Activated CD8-positive, alpha-beta memory T cell treated with anti-CD3 and anti-CD28 coated beads for 1 hour (primary cell): ENCODE data around the gene FOXF1.

Experiments used
- DNase-seq, 2 donors: peaks; one replicate each; pipeline ENCODE4 v3.0.0-alpha.2; 2020; ENCODE audit warnings: low read depth in 1 of 2; ENCODE audit errors: extremely low read depth in 1 of 2

FOXF1 gene

DNA sequence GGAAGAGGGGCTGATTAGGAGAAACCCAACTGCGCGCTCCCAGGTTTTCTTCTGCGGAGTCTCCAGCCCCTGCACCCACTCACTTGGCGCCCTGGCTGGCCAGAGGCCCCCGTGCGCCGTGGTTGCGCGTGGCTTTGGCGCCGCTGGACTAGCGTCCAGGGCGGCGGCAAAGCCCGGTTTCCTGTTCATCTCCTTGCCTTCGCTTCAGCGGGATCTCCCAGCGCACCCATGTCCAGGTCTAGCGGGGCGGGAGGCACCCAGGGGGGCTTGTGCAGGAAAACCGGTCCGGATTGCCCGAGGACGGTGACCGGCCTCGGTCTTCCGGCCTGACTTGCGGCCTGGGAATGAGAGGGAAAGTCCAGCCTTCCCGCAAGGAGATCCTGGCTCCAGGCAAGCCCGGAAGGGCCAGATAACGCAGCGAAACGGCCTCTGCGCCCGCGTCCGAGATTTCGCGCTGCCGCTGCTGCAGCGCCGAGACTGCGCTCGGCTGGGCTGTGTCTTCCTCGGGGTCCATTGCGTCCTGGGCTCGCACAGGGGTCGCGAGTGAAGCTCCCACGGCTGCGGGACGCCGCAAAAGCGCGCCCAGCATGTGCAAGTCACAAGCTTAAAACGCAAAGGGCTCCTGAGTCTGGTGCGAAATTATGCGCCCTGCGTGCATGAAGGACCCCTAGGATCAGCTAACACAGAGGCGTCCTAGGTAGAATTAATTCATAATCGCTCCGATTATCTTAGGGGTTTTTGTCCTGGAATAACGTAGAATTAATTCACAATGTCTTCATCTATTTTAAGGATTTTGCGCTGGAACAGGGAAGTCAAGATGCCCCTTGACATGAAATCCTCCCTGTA, 5.7 kb downstream of the FOXF1 start:
- DNase-seq: no peak

DNA sequence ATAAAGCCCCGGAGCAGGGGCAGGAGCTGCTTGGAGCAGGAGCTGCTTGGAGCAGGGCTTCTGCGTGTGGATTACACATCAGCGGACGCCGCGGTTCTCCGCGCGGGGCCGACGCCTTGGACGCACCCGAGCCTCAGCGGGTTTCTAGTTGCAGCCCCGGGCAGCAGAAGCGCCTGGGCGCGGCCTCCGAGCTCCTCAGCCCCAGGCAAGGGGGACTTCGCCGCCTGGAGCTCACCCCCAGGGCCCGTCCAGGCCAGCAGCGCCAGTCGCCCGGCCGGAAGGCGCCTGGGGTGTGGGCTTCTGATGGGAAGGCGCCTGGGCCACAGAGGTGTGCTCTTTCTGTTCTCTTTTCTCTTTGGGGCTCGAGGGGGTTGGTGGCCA, 6.3 kb downstream of the FOXF1 start:
- no peak for DNase-seq

DNA sequence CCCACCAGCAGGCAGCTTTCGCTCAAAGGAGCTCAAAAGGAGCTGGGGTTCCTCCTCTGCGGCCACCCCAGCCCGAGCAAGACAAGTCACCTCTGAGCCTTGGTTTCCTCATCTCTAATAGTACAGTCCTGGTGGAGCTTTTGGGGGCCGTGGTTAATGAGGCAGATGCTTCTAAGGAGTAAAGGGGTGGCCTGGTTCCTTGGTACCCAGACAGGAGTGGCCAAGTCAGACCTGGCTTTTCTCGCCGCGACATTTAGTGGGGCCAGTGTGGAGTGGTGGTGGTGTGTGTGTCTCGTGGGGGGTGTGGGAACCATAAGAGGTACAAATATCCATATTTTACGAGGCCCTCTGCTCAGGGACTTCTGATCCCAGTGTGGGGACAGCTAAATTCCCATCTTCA, 6.7 kb downstream of the FOXF1 start:
- DNase-seq: no peak

DNA sequence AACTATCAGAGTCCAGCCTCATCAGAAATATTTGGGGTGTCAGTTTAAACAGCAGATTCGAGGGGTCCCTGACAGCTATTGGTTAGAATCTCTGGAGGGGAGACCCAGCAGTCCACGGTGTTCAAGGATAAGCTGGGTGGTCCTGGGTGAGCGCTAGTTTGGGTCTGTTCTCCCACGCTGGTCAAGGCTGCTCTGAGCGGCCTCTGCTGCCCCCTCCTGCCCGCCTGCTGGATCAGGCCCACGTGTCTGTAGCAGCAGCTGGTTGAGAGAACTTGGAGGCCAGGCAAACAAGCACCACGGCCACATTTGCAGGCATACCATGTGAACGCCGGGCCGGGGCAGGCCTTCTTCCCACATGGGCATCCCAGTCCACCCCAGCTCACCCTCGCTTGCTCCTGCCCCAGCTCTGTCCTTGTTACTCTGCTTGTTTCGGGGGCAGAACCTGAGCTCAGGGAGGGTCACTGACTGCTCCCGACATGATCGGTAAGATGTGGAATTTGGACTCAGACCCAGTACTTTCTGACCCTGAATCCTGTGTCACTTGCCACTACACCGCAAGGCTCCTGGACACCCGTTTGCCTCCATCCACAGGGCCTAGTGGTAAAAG, 7.4 kb downstream of the FOXF1 start:
- DNase-seq: no peak

DNA sequence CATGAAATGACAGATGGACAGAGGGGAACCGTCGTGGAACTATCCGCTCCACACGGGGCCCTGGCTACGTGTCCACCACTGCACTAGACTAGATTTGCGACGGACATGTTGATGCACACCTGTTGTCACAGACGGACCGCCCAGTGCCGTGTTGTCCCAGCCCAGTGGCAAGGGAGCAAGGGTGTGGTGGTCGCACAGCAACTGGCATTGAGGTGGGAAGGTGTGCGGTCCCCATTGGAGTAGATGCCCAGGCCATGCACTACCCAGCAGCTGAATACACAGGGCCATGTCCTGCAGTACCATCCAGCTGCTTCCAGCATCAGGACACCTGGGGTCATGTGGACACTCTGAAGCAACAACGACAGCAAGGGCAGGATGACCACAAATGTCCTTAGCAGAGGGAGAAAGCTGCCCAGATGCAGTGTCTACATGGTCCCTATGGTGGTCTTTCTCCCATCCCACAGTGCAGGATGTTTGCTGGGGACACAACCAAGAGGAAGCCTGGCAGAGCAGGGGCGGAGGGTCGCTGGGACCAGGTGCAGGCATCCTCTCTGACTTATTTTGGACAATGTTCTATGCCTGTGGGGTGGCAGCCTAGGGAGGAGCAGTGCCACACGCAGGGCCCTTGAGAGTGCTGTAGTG, 8.8 kb downstream of the FOXF1 start:
- DNase-seq: no peak

DNA sequence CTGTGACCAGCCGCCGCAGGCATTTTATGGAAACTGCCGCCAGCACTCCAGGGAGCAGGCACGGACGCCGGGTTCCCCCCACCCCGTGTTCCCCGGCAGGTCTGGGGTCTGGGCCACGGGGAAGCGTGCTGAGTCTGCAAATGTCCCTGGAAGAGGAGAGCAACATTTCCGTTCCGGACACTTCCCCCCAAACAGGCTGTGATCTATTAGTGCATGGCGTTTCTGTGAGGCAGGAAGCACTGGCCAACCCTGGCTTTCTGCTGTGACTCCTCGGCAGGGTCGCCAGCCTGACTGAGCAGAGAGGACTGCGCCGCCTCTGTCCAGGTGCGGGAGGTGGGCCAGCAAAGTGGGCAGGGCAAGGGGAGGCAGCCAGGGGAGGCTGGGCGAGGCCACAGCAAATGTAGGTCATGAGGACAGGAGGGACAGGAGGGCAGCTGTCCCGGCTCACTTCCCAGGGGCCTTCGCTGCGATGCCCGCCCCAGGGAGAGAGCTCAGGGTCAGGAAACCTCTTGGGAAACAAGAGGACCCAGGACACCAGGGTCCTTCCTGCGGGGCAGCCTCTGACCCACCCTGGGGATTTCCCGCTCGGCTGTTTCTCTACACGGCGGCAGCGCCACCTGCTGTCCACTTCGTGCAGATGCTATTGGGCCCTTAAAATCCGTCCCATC, 9.5 kb downstream of the FOXF1 start:
- peak in 1 of 2 donors; percentile 51 for DNase-seq

DNA sequence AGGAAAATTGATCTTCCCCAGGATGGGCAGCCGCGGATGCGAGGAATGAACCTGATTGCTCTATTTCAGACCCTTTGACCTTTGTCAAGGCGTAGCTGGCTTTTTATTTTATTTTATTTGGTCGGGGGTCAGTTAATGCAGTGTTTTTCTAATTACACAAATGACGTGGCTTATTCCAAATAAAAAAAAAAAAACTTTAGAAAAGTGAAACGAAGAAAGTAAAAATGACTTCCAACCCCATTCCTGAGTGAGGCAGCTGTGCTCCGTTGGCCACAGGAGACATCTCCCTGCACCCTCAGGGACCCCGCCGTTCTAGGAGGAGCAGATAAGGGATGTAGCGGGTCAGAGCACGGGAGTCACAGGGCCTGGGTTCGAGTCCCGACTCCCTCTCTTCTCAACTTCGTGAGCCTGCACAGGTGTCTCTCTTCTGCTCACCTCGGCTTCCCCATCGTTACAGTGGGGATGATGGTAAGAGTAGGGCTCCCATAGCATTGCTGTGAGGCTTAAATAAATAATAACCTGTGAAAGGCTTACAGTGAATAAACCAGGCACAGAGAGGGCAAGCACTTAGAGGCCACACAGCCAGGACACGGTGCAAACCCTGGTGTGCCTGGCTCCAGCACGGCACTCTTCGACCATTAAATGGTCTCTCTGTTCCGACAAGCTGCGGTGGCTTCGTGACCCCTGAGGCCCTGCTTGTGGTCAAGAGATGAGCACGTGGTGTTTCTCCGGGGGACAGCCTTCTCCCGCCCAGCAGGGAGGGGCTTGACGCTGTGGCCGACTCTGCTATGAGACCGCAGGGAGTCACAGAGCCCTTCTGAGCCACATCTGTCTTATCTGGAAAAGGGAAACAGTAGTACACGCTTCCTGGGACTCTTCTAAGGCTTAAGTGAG, 10.2 kb downstream of the FOXF1 start:
- no peak for DNase-seq

DNA sequence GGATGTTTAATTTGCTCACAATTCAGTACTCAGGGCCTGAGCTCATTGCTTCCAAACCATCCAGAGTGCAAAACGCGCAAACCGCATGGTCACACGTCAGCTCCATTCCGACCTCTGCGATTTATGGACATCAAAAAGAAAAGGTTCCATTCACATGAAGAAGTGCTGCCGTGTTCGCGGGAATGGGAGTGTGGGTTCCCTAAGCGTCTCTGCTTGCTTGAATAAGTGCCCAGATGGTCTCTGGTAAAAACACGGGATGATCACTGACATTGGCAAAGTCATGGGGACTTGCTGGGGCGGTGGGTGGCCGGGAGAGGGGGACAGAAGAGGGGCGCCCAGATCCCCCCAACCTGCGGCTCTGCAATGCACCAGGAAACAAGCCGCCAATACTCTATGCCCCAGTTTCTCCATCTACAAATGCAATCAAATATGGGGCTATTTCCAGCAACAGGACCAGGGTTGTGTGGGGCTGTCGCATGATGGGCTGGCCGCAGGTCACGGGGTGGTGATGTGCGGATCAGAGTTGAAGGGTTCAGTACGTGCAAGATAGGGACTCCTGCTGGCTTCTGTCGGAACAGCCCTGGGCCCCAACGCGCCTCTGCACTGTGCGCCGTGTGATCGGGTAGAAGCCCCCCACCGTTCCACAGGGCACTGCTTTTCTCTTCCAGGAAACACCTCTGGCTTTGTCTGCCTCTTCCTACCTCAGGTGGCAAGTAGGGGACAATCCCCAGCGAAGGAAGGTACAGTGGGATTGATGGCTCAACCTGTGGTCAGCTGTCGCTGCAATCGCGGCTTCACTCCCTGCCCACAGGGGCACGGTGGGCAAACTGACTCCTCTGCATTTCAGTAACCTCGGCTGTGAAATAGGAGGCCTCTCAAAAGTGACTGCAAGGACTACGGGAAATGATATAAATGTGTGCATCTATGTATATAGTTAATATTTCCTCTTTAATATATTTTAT, 11.2 kb downstream of the FOXF1 start:
- DNase-seq: no peak

DNA sequence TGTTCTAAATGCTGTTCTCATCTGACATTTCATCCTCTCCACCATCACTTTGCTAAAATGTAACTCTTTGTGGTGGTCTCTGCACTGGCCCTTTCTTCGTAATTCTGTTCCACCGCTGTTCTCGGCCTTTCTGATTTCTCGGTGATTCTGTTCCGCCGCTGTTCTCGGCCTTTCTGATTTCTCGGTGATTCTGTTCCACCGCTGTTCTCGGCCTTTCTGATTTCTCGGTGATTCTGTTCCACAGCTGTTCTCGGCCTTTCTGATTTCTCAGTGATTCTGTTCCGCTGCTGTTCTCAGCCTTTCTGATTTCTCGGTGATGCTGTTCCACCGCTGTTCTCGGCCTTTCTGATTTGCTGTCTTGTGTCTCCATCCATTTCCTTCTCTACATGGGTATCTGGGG, 12.3 kb downstream of the FOXF1 start:
- DNase-seq: no peak

DNA sequence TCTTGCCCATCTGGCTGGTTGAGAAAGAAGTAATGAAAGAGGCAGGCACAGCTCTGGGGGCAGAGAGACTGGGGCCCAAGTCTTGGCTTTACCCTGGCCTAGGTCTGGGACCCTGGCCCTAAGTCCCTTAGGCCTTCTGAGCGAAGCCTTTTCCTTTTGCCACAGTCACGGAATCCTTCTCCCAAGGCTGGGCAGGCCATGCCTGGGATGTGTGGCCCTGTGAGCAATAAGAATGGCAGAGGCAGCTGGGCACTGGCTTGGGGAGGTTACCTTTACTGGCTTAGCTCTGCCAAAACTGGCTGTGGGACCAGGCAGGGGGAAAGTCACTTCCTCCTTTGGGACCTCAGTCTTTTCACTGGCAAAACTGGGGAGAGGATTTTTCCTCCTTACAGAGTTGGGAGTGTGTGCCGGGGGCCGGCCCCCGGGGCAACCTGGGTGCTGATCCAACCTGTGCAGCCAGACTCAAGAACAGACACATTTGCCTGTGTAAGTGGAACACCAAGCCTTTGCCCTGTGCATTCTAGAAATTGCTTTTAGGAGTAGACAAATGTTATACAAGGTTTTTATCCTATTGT, 12.9 kb downstream of the FOXF1 start:
- DNase-seq: no peak

DNA sequence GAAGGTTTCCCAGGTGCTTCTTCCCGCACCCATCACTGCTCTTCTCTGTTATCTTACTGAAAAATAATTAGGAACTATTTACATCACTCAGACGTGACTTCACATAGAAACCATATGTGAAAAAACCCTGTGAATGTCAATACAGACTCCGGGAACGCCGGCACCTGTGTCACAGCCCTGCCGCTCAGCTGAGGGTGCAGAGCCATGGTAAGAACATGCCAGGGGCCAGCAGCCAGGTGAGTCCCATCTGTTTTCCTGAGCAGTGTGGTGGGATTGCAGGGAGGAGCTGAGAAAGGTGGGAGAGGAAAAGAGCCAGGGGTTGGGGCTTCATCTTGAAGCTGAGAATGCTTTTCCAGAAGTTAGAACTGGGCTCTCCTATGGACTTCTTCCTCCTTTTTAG, 13.7 kb downstream of the FOXF1 start:
- DNase-seq: no peak

DNA sequence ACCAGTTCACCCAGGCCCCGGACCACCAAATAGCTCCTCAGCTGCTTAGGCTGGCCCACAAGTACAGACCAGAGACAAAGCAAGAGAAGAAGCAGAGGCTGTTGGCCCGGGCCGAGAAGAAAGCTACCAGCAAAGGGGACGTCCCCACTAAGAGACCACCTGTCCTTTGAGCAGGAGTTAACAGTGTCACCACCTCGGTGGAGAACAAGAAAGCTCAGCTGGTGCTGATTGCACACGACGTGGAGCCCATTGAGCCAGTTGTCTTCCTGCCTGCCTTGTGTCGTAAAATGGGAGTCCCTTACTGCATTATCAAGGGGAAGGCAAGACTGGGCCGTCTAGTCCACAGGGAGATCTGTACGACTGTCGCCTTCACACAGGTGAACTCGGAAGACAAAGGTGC, 15.4 kb downstream of the FOXF1 start:
- DNase-seq: no peak

DNA sequence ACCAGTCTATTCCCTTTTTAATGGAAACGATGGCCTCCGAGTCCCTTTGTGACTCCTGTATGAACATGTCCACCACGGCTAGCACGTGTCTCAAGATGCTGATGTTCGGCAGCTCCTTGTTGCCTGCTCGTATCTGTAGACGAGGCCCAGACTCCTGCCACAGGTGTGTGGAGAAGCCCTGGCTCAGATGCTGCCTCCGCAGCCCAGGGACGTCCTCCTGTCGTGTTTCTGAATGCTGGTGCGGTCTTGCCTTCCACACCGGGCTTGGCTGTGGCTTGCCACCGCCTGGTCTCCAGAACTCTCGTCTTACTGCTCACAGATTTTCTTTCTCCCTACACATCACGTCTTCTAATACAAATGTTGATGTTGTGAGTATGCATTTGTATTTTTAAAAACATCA, 17.0 kb downstream of the FOXF1 start:
- no peak for DNase-seq

DNA sequence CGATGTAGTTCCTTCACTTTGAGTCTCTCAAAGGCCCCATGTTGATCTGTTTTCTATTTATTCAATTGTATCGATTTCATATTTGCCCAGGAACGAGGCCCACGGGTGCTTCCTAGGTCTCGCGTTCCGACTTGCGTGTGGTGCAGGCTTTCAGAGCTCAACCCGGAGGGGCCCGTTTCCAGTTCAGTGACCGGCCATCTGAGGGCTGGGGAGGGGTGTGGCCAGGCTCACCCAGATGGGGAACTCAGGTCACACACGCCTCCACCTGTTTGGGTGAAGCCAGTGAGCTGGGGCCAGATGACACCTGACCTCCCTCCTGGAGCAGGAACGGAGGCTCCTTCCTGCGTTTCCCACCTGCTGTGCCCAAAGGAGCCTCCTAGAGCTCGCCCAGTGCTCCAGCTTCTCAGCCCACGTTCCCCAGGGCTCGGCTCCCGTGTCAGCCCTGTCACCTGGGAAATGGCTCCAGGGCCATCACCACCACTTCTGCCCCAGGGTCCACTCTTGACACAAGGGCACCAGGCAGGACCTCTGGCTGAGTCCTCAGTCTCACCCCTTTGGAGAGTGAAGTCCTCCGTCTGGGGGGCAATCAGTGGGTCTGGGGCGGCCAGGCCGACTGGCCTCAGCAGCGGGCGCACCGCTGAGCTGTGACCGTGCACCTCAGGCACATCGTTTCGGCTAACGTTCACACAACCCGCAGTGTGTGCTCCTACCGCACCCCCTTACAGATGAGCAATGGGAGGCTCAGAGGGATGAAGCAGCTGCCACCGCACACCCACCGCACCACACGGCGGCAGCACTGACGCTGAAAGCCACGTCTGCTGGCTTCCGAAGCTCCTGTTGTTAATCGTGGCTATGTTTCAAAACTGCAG, 18.0 kb downstream of the FOXF1 start:
- DNase-seq: no peak

DNA sequence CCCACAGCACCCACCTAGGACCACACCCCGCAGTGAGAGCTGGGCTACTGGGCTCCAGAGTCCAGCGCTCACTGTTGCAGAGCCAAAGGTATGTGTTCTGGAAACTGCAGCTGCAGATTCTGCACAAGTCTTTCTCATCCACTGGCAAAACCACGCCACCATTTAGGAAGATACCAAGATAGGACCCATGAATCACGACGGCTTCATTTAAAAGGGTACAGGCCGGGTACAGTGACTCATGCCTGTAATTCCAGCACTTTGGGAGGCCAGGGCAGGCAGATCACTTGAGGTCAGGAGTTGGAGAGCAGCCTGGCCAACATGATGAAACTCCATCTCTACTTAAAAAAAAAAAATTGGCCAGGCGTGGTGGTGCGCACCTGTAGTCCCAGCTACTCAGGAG, 18.8 kb downstream of the FOXF1 start:
- DNase-seq: no peak

DNA sequence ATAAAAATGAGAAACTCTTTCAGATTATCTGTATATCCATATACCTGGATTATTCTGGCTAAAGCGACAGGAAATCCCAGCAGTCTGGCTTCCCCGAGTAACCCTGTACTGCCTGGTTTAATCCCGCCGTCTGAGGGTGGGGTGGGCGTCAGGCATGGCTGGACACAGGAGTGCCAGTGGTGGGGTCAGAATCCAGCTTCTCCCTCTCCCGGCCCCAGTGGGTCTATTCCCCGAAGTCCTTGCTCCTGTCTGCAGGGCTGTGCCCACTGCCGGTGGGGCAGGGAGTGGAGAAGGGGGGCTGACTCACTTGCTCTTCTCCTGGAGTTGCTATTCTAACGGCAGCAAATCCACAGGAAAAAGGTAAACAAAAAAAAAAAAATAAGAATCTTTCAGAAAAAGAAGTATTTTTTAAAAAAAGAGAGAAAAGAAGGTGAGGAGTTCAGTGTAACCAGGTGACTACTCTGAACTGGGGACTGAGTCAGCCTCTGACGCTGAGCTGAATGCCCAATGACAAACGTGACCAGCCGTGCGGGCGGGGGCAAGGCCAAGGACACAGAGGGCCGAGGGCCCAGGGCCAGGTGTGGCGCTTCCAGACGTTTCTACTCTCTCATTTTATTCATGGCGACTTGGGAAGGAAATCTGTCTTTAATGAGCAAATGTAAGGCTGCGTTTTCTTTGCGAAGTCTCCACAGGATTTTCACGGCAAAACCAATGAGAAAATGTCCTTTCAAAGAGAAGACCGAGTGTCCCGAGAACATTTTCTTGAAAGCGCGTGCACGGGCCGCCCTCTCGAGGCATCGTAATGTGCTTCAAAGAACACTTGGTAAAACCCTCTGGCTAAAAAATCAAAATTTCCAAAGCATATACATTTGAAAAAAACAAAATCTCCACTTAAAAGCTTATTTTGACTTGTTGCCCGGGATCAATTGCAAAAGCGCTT, 20.2 kb downstream of the FOXF1 start:
- no peak for DNase-seq

DNA sequence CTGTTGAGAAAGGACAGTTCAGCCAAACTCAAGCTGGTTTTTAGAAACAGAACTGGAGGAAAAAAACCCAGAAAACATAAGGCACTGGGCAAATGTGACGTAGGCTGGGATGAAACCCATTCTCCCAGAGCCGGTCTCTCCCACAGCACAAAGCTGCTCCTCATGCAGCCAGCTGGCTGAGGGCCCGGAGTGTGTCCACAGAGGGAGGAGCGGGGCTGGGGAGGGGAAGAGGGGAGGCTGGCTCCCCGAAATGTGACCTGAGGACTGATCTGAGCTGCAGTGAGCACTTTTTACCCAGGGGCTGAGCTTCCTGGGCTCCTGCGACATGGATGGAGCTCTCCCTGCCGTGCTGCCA, 20.8 kb downstream of the FOXF1 start:
- no peak for DNase-seq
